GM18909 (cell line): ENCODE data around the gene ARHGAP35.
A peak's percentile ranks its signal among the peaks of the same experiment; 100 is the strongest.
"Not testable (repeated sequence)": the region's sequence is repeated elsewhere in the genome, so short reads cannot be mapped to it uniquely, and the experiment has no call there.

ENCODE experiments used
- ATAC-seq: cut with Tn5 transposase; IDR thresholded peaks from one replicate; pipeline ENCODE4 v1.9.1; 2021; ENCODE audit warnings: mild to moderate bottlenecking; ENCODE audit not compliant: unreplicated experiment, poor library complexity

ARHGAP35 gene

DNA sequence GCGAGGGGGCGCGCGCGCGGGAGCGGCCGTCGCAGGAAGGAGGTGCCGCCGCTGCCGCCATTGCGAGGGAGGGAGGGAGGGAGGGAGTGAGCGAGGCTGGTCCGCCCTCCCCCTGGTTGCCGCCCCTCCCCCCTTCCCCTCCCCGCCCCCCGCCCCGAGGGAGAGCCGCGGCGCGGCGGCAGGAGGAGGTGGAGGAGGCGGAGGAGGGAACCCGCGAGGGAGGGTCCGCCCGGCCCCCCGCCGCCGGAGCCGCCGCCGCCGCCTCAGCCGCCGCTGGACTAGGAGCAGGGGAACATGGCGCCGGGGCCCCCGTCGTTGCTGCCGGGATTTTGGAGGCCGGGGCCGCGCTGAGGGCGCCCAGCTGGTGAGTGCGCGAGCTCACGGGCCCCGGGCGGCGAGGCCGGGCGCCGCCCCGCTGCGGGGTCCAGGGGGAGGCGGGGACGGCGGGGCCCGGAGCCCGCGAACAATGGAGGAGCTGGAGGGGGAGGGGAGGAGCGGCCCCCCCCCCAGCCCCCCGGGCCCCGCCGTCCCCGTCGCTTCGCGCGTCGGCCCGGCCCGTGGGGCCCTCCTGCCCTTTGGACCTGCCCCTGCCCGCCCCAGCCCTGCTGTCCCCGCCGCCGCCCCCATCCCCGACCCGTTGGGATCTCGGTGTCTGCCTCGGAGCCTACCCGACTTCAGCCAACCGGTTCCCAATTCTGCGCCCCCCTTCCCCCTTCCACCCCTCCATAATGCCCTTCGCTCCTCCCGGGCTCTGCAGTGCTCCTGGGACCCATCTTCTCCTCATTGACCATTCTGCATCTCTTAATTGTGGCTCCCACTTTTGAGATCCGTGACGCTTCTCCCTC is at the start of gene ARHGAP35:
TSS of gene ARHGAP35 (plus strand) at position 152 of the 845 bp plus-strand sequence. CDS start 57,679 bp downstream, outside the sequence.
- no peak for ATAC-seq

DNA sequence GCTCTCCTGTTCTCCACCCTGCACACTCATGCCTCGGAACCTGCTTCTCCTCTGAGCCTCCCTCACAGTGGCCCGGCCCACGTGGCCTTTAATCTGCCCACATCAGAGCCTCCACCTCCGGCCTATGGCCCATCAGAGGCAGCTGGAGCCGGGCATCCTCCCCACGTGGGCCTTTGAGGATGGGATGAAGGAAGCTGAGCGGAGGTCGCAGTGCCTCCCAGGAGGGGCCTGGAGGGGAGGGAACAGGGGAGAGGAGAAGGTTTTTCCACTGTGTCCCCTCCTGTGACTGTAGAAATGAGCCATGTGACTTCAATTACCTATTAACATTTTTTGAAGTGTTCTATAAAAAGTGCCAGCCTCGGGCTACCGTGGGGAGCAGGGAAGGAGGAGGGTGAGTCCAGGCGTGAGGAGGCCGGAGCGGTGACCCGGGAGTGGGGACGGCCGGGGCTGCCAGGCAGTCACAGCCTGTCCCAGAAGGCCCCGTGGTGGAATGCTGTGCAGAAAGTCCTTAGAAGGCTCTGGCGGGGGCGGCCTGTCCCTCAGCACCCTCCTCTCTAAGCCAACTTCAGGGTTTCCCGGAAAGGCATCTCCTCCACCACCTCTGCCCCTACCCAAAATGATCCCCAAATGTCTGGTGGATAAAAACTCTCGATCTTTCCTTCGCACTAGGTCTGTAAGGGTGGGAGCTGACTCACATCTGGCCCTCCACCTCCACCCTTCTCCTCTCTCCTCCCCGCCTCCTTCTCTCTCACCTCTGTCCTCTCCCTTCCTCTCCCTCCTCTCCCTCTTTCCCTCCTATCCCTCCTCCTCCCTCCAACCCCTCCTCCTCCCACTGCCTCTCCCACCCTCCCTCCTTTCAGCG is 47.6 kb upstream of the ARHGAP35 start:
- no peak for ATAC-seq

DNA sequence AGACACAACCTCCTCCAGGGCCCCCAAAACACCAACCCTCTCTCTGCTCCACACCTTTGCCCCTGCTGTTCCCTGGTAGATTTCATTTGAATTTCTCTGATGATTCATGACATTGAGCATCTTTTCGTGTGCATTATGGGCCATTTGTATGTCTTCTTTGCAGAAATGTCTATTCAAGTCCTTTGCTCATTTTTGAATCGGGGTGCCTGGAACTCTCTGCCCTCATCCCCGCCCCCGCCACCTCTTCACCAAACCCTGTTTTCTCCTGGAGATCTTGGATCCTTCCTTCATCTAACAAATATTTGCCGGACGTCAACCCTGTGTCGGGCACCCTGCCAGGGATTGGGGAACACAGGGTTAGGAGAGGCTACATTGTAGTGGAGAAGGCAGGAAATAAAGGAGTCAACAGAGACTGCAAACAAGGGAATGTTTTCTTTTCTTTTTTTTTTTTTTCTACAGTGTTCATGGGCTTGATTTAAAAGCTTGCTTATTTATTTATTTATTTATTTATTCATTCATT is 46.9 kb upstream of the ARHGAP35 start:
- ATAC-seq = no peak

DNA sequence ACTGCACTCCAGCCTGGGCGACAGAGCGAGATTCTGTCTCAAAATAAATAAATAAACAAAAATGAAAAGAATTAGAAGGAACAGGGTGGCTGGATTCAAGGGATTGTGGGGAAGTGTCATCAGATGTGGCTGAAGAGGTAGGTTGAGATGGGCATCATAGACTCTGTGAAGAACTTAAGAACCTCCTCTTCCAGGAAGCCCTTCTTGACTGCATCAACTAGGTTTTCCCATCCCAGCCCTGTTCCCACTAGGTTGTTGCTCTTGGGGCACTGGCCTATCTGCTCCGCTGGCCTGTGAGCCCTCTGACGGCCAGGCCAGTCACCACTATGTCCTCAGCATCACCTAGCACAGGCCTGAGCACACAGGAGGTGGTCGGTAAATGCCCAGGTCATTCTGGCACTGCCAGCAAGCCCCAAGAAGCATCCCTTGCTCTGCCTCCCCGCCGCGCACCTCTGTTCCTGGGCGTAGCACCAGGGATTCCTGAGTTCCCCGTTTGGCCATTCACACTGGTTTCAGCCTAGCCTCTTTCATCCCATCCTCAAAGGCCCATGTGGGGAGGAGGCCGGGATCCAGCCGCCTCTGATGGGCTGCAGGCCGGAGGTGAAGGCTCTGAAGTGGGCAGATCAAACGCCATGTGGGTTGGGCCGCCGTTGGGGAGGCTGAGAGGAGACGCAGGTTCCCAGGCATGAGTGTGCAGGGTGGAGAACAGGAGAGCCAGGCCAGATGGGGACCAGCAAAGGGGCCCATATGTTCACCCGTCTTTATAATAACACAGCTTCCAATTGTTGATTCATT is 44.8 kb upstream of the ARHGAP35 start:
- ATAC-seq = no peak

DNA sequence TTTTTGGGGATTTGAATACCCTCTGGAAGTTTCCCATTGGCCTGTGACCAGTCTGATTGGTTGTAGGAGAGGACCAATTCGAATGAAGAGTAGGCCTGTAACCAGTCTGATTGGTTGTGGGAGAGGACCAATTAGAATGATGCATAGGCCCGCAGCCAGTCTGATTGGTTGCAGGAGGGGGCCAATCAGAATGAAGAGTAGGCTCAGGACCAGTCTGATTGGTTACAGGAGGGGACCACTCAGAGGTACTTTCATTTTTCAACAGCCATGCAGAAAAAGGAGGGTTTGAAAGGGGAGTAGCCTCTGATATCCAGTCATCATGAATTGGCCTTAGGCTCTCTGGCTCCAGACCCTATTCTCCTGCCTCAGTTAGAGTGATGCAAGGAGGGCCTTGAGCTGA is 42.0 kb upstream of the ARHGAP35 start:
- ATAC-seq = no peak

DNA sequence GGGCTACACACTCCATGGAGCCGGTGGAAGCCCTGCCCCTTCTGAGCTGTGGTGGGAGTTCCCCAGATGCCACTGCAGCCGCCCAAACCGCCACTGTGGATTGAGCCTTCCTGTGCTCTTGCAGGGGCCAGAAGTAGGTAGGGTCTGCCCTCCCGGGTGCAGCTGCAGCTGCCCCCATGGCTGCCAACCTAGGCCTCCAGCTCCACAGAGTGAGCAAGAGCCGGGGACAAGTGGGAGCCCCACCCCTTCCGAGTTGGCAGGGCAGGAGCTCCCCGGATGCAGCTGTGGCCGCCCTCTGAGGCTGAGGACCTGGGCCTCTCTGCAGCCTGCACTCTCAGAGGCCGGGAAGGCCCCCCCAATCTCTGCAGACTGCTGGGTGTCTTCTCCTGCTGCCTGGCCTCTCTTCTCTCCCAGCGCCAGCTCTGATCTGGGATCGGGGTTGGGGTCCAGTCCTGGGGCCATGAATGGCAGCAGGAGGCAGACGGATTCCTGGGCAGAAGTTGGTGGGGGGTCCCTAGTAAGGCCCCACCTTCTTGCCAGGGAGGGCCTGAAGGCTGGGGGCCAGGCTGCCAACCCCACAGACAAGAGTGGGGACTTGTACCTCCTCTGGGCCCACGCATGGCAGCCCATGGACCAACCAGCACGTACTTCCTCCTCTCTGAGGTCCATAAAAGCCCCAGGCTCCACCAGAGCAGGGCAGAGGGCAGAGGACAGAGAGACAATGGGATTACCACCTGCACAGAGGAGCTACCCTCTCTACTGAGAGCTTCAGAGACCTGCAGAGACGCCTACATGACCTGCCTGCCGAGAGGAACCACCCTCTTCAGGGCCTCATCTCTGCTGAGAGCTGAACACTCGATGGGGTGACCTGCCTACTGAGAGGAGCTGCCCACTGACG is 39.0 kb upstream of the ARHGAP35 start:
- peak; percentile 60 for ATAC-seq

DNA sequence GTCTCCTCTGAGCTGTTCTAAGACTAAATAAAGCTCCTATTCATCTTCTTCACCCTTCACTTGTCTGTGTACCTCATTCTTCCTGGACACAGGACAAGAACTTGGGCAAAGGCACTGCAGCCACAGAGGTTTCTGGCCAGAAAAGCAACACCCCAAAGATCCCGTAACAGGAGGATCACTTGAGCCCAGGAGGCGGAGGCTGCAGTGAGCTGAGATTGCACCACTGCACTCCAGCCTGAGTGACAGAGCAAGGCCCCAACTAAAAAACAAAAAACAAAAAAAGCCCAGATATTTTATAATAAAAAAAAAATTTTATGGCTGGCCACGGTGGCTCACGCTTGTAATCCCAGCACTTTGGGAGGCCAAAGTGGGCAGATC is 38.4 kb upstream of the ARHGAP35 start:
- ATAC-seq = not testable (repeated sequence)

DNA sequence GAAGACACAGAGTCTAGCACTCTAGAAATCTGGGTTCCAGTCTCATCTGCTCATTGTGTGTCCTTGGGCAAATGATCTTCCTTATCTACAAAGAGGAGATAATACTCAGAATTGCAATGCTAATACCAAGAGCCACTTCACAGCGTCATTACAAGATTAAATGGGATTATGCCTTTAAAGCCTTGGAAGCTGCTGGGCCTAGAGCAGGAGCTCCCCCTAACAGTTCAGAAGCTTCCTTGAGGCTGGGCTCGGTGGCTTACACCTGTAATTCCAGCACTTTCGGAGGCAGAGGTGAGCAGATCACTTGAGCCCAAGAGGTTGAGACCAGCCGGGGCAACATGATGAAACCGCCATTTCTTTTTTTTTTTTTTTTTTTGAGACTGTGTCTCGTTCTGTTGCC is 37.7 kb upstream of the ARHGAP35 start:
- ATAC-seq = no peak

DNA sequence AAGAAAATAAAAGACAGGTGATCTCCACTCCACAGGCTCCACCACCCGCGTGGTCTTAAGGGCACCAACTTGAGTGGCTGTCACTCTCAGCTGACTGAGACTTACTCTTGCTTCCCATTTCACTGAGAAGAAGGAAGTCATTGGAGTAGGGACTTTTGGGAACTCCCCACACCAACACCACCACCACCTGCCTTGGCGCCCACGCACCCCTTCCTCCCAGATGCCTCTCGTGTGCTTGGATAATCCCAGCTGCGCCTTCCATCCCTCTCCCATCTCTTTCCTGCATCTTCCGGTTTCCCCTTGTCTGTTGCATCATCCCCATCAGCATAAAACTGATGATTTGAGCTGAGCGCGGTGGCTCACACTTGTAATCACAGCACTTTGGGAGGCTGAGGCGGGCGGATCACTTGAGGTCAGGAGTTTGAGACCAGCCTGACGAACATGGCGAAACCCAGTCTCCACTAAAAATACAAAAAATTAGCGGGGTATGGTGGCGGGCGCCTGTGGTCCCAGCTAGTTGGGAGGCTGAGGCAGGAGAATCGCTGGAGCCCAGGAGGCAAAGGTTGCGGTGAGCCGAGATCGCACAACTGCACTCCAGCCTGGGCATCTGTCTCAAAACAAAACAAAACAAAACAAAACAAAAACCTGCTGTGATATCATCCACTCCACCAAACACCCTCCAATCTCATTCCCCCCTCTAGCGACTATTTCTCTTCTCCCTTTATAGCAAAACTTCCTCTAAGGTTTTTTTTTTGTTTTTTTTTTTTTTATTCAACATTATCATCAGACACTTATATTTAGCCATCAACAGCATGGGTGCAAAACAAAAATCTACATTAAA is 35.7 kb upstream of the ARHGAP35 start:
- no peak for ATAC-seq

DNA sequence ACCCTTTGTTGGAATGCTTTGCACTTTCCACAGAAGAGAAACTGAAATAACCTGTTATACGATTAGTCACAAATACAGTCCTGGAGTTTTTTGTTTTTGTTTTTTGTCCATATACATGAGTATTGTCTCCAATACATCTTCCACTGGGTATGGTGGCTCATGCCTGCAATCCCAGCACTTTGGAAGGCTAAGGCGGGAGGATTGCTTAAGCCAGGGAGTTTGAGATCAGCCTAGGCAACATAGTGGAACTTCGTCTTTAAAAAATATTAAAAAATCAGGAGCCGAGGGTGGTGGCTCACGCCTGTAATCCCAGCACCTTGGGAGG is 35.1 kb upstream of the ARHGAP35 start:
- ATAC-seq = no peak

DNA sequence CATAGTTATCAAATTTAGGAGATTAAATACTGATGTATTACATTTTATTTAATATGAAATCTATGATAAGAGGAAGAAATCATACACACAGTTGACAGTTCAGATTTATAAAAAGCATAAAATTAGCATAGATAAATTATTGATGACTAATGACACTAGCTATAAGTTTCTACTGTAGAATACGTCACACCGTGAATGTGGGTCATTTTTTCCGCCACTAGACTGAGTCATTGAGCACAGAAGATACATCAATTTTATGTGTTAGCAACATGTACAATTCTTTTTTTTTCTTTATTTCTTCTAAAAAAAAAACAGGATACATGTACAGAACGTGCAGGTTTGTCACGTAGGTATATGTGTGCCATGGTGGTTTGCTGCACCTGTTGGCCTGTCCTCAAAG is 32.3 kb upstream of the ARHGAP35 start:
- no peak for ATAC-seq

DNA sequence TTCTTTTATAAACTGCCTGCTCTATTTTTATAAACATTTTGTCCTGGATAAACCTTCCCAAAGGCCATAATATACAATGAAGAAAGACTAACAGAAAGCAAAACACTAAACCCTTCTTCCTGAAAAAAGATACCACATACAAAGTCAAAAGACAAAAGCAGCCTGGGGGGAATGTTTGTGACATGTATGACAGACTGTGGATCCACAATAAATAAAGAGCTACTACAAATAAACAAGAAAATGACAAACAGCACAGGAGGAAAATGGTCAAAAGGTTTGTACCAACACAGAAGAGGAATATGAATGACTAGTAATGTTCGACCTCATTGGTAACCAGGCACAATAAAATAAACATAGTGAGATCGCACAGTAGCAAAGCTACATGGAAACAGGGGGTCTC is 29.9 kb upstream of the ARHGAP35 start:
- ATAC-seq = no peak

DNA sequence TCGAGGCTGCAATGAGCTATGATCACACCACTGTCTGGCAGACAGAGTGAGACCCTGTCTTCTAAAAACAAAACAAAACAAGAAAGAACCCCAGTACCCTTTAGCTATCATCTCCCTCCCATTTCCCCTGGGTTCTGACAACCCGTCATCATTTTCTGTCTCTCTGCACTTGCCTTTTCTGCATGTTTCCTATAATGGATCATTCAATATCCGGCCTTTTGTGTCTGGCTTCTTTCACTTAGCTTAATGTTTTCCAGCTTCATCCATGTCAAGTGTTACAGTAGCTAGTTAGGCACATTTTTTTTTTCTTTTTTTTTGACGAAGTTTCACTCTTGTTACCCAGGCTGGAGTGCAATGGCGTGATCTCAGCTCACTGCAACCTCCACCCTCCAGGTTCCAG is 26.7 kb upstream of the ARHGAP35 start:
- ATAC-seq = no peak

DNA sequence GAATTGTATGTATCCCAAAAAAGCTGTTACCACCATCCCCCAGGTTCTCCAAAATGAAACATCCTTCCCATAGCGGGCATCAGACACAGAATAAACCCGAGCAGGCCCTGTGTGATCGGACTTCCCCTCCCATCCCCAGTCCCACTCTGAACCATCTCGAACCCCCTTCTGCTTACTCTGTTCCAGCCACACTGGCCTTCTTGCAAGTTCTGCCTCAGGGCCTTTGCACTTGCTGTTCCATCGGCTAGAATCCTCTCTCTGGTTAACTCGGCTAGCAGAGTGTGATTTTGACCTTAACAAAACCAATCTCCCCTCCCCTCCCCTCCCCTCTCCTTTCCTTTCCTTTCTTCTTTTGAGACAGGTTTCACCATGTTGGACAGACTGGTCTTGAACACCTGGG is 25.8 kb upstream of the ARHGAP35 start:
- no peak for ATAC-seq

DNA sequence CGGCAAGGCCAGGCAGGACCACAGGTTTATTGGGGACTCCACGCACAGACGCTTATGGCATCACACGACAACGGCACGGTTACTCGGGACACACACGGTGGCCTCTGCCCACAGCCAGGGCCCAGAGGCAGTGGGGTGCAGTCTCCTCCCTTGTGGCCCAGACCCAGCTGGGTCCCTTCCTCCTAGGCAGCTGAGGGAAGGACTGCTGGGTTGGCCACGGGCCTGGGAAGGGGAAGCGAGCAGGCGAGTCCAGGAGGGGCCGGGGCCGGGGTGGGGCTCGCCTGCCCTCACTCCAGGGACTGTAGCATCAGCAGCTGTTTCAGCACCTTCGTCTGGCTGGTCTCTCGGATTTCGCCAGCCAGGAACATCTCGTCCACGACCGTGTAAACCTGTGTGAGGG is 22.6 kb upstream of the ARHGAP35 start:
- no peak for ATAC-seq

DNA sequence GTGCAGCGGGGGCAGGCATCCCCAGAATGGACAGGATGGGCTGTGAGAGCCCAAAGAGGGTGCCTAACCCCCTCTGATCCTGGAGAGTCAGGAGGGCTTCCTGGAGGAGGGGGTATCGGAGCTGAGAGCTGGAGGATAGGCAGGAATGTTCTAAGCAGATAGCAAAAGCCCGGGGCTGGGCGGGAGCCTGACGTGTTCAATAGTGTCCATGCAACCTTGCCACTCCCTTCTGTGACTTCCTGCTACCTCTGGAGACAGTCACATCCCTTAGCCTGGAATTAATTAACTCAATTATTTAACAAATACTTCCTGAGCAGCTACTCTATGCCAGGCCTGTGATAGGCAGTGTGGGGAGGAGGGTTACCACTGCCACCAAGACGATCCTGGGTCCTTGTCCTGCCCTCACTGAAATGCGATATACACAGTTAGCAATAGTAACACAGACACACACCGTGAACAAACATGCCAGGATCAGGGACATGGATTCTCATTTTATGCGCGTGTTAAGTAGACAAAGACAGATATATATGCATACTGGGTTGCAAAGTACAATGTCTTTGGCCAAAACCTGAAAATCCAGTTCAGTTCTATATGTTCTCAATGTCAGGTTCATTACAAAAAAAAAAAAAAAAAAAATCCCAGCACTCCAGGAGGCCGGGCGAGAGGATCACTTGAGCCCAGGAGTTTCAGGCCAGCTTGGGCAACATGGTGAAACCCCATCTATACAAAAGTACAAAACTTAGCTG is 20.9 kb upstream of the ARHGAP35 start:
- no peak for ATAC-seq

DNA sequence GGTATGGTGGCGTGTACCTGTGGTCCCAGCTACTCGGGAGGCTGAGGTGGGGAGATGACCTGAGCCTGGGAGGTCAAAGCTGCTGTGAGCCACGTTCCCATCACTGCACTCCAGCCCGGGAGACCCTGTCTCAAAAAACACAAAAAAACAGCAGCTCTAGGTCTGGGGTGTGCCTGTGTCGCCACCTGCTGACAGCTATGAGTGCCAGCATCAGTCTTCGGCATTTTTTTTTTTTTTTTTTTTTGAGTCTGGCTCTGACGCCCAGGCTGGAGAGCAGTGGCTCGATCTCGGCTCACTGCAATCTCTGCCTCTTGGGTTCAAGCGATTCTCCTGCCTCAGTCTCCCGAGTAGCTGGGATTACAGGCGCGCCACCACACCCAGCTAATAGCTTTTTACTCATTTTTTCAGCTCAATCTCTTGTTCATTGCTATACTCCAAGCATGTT is 20.3 kb upstream of the ARHGAP35 start:
- ATAC-seq = no peak

DNA sequence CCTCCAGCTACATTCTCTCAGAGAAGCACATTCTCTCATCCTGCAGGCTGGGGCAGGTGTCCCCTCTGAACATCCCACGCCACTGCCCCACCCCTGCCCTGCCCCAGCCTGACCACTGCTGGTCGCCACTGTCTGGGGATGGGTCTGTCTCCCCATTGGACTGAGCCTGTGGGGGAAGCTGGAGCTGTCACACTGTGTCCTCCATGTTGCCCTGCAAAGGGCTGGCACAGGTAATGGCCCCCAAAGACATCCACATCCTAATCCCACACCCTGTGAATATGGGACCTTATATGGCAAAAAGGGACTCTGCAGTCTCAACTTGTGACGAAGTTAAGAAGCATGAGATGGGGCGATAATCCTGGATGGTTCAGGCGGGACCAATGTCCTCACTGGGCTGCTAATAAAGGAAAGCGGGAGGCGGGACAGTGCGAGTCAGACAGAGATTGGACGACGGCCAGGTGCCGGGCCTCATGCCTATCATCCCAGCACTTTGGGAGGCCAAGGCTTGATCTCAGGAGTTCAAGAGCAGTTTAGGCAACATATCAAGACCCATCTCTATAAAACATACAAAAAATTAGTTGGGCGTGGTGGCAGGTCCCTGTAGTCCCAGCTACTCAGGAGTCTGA is 19.2 kb upstream of the ARHGAP35 start:
- no peak for ATAC-seq
